GM21360 (cell line): ENCODE results near the gene C2orf68.
"Not testable (repeated sequence)": the region's sequence is repeated elsewhere in the genome, so short reads cannot be mapped to it uniquely, and the experiment has no call there.

ENCODE experiments used
- ATAC-seq: cut with Tn5 transposase; IDR thresholded peaks from one replicate; pipeline ENCODE4 v1.9.1; 2021; ENCODE audit warnings: mild to moderate bottlenecking, moderate library complexity; ENCODE audit not compliant: unreplicated experiment

The C2orf68 gene

GRCh38 chr2:85611705-85612587 is at the start of gene C2orf68:
C2orf68 (minus strand) TSS chr2:85612066; CDS start chr2:85611984, 82 bp downstream.
- ATAC-seq = peak; percentile 75

- ATAC-seq = no peak
Measured at GRCh38 chr2:85661139-85661858, 49.4 kb upstream of the C2orf68 start.

- no peak for ATAC-seq
Measured at GRCh38 chr2:85660725-85661124, 48.9 kb upstream of the C2orf68 start.

- not testable (repeated sequence) for ATAC-seq
Measured at GRCh38 chr2:85660301-85660700, 48.4 kb upstream of the C2orf68 start.

- no peak for ATAC-seq
Measured at GRCh38 chr2:85659324-85659981, 47.6 kb upstream of the C2orf68 start.

- ATAC-seq = not testable (repeated sequence)
Measured at GRCh38 chr2:85657399-85657798, 45.5 kb upstream of the C2orf68 start.

GRCh38 chr2:85656468-85656867 is 44.6 kb upstream of the C2orf68 start:
- no peak for ATAC-seq

- ATAC-seq = no peak
Measured at GRCh38 chr2:85655961-85656417, 44.1 kb upstream of the C2orf68 start.

- no peak for ATAC-seq
Measured at GRCh38 chr2:85653996-85654395, 42.1 kb upstream of the C2orf68 start.

GRCh38 chr2:85652056-85652455 is 40.2 kb upstream of the C2orf68 start:
- ATAC-seq = no peak

GRCh38 chr2:85651097-85651496 is 39.2 kb upstream of the C2orf68 start:
- no peak for ATAC-seq

GRCh38 chr2:85650456-85650855 is 38.6 kb upstream of the C2orf68 start:
- no peak for ATAC-seq

GRCh38 chr2:85649201-85650190 is 37.6 kb upstream of the C2orf68 start:
- no peak for ATAC-seq

GRCh38 chr2:85648619-85649018 is 36.8 kb upstream of the C2orf68 start:
- no peak for ATAC-seq

GRCh38 chr2:85647823-85648526 is 36.1 kb upstream of the C2orf68 start:
- ATAC-seq = no peak

GRCh38 chr2:85646166-85646565 is 34.3 kb upstream of the C2orf68 start:
- no peak for ATAC-seq

- no peak for ATAC-seq
Measured at GRCh38 chr2:85644909-85645308, 33.0 kb upstream of the C2orf68 start.

GRCh38 chr2:85642725-85643124 is 30.9 kb upstream of the C2orf68 start:
- ATAC-seq = no peak

- no peak for ATAC-seq
Measured at GRCh38 chr2:85635636-85636035, 23.8 kb upstream of the C2orf68 start.

- ATAC-seq = no peak
Measured at GRCh38 chr2:85635011-85635410, 23.1 kb upstream of the C2orf68 start.
